Posterior vena cava (tissue), 2 donors: Measurements from ENCODE around the gene KCTD8. TPM values are rescaled to one million over a fixed set of nuclear protein-coding genes. Genes with fewer than 3 reads are reported as not detected.
A peak's percentile ranks its signal among the peaks of the same experiment; 100 is the strongest.
"Not testable (repeated sequence)": the region's sequence is repeated elsewhere in the genome, so short reads cannot be mapped to it uniquely, and the experiment has no call there.

Source experiments
- DNase-seq: peaks from one replicate; pipeline ENCODE4 v3.0.0-alpha.2; 2020; ENCODE audit warnings: low spot score
- intact Hi-C, 2 donors: fragments of 100-400 bp; cut with DNase I; formaldehyde crosslinking; loops; one replicate each; pipeline versions ENCODE4 v1.14.1 to v1.14.2; 2022 to 2023
- total RNA-seq, 2 donors: library from RNA; stranded (reverse); fragmentation: NEBNext Ultra II Directional; extraction: Animal tissue kit (Norgen Biotek cat#: 25700); gene quantifications; one replicate each; pipeline ENCODE4 v1.2.1, GENCODE V29; 2021
- donor health status: DM: yes; HTN: yes; CAD: no.
- donor health status: DM: yes; HTN: yes; CAD: no.

KCTD8 gene
- total RNA-seq, 2 donors from 2014 or later = 0.60 to 1.4 TPM

DNA sequence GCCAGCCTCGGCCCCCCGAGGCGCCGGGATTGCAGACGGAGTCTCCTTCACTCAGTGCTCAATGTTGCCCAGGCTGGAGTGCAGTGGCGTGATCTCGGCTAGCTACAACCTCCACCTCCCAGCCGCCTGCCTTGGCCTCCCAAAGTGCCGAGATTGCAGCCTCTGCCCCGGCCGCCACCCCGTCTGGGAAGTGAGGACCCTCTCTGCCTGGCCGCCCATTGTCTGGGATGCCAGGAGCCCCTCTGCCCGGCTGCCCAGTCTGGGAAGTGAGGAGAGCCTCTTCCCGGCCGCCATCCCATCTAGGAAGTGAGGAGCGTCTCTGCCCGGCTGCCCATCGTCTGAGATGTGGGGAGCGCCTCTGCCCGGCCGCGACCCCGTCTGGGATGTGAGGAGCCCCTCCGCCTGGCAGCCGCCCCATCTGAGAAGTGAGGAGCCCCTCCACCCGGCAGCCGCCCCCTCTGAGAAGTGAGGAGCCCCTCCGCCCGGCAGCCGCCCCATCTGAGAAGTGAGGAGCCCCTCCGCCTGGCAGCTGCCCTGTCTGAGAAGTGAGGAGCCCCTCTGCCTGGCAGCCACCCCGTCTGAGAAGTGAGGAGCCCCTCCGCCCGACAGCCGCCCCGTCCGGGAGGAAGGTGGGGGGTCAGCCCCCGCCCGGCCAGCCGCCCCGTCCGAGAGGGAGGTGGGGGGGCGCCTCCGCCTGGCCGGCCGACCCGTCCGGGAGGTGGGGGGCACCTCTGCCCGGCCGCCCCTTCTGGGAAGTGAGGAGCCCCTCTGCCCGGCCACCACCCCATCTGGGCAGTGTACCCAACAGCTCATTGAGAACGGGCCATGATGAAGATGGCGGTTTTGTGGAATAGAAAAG is 266.9 kb downstream of the KCTD8 start:
- DNase-seq = peak; percentile 72
- intact Hi-C loops = not testable (repeated sequence)

DNA sequence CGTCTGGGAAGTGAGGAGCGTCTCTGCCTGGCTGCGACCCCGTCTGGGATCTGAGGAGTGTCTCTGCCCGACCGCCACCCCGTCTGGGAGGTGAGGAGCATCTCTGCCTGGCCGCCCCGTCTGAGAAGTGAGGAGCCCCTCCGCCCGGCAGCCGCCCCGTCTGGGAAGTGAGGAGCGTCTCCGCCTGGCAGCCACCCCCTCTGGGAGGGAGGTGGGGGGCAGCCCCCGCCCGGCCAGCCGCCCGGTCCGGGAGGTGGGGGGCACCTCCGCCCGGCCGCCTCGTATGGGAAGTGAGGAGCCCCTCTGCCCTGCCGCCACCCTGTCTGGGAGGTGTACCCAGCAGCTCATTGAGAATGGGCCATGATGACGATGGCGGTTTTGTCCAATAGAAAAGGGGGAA is 280.8 kb downstream of the KCTD8 start:
- intact Hi-C loops = not testable (repeated sequence)

DNA sequence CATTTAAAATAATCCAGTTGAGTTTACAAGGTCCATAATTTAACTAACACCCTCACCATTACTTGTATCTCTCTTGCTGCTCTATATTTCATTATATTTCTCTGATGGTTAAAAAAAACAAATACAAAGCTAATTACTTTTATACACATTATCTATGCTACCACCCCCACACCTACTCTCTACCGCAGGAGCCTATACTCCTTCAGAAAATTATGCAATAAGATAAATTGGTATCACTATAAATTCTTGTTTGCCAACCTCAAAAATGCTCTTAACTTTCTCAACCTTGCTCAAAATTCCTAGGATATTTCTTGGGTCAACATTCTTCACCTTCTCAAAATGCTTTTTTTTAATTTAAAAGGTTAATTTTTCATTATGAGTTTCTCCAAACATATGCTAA is 282.7 kb downstream of the KCTD8 start:
- DNase-seq = no peak
- intact Hi-C loops = no loop called here

More for the DNA sequence above, 280.8 kb downstream of the KCTD8 start:
- peak; percentile 64 for DNase-seq

DNA sequence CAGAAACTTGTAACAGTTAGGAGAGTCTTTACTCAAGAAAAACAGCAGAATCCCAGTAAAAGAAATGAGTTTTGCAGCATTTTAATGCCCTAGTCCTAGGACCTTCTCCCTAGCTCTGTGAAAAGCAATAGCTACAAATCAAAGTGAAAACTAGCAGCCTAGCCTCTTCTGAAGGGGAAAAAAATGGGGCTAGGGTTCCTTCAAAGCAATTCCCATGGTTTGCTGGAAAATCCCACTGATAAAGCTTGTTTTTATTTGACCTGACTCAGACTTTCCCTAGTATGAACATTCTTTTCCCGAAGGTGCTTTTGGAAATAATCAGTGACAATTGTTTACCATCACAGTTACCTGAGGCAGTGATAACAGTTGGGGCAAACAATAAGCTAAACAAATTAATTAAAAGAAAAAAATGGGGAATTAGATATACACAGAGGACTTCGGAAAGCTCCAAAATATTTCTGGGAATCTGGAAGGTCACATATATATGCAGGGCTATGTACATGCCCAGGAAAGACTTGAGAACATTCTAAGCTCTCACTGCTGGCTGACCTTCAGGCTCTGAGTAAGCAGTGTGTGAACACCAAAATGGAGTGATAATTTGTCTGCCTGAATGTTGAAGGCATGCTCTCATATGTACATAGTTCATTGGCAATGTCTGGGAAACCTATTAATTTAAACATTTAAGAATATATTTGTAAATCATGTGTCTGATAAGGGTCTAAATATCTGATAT is 285.9 kb downstream of the KCTD8 start:
- no peak for DNase-seq
- intact Hi-C loops = no loop called here

DNA sequence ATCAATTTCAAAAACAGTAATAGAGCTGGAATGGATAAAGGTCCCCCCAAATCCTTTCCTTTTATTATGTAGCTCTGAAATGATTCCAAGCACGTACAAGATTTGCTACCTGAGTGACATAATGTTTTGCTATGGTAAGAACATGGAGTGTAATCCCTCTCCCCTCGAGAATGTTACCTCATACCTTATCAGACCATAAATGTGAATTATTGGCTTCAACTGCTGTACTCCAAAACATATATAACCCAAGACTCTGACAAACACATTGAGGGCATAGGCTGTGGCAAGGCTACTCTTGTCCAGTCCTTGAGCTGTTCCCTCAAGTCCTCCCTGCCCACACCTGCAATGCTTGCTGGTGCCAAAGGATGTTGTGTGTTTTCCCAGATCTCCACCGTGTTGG is 286.9 kb downstream of the KCTD8 start:
- DNase-seq = no peak

DNA sequence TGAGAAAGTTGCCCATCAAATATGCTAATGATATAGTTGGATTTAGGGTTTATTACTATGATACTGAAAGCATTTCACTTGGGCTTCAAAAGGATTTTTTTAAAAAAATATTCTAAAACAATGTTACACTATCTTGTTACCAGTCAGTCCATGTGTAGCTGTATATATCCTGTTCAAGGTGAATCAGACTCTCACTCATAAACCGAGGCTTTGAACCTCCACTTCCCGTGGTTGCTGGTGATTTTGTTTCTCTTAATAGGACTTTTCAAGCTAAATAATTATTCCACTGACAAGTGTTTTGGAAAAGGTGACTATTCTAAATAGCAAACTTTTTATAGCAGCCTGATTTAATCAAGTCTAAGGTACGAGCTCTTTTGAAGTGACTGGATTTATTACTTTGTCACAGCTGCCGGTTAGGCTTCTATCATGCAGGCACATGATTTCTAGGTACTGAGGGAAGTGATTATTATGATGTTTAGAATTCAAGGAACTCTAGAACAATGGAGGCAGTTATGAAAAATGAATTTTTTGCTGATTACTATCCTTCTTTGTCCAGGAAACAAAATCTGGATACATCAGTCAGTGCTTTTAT is 287.7 kb downstream of the KCTD8 start:
- DNase-seq = no peak
- intact Hi-C loops = no loop called here

More for the DNA sequence above, 286.9 kb downstream of the KCTD8 start:
- intact Hi-C loops = no loop called here

DNA sequence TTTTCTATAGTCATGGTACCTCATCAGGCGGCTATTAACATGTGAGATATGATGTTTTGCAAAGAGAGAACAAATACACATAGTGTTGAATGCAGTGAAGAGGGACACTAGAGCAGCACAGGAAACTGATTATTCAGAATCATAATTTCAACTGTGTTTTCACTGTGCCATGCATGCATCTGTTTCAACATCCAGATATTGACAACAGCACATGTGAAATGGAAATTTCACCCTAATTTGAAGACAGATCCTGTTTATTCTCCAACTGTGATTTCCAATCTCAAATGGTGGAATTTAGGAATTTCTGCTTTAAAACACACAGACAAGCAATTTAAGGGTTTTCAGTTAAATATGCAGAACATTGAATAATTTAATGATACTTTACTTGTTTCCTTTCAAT is 288.6 kb downstream of the KCTD8 start:
- DNase-seq = no peak
- intact Hi-C loops = no loop called here

DNA sequence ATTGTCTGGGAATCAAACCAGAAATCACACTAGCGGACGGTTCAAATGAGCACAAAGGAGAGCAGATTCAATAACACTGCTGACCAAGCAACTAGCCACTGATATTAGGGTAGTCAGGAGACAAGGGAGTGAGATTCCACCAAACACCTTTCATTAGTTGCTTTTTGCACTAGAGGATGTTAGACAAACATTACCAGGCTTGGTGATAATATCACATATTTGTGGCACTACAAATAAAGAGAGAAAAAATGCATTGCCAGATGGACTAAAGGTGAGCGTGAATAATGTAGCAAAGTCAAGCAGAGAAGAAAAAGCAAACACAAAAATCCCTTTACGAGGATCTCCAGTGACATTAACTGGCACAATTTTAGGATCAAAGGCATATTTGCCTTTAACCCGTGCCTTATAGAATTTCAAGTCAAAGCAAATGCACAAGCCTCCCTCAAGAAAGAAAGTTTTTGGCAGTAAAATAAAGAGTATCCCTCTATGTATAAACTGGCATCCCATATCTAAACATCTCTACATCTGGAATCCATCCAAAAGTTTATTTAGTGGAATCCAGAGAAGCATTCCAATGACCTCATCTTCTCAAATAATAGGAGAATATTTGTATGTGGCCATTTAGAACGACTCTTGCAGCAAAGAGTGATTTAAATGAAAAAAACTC is 290.9 kb downstream of the KCTD8 start:
- intact Hi-C loops = no loop called here
- no peak for DNase-seq

DNA sequence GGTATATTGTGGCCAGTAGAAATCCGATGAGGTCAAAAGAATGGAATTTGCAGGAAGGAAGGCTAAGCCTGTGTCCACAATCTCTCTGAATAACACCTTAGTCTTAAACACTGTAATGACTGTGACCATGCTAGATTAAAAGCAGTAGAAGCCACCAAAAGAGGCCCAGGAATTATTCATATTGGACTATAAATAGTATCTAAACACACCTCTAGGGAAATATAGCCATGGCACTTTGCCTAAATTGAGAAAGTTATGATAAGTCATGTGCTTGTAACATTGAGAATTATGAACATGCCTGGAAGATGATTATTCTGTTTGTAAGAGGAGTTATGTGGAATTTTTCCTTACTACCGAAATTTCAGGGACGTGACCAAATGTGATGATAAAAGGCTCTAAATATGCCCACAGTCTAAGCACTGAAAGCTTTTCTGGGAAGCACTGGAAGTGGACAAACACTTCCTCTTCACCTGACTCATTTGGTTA is 298.5 kb downstream of the KCTD8 start:
- DNase-seq = no peak
- intact Hi-C loops = no loop called here

DNA sequence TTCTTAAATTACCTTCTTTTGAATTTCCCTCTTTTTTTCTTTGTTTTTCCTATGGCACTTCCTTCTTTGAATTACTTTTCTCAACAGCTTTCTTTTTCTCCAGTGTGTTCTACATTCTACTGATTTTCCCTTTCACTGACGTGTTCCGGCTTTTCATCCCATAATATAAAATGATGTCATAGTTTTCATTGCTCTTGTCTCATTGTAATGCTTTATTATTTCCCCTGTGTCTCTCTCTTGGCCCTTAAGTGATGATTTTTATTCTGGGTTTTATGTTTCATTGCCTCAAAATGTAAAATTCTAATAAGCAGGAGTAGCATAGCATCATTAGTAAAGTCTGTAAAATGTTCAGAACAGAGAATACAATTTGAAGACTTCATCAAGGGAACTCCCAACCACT is 299.3 kb downstream of the KCTD8 start:
- no peak for DNase-seq
- intact Hi-C loops = no loop called here

DNA sequence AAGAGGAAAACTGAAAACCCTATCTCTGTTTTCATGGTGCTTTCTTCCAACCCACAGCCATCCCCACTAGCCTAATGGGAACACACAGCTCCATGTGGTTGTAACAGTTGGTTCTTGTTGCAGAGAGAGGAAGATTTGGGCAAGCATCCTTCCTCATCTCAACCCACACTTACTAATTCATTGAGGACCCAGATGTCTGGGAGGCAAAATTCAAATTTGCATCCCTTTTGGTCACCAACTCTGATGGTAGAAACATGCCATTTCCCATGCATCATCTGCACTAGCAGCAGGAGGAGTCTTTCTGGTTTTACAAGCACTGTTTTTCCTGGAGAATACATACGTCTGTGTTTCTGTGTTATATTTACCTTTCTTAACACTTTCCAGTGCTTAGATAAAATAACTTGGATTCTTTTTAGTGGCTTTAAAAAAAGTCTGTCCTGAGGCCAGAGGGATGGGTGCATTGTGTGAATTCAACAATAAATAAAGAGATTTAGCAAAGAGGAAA is 301.0 kb downstream of the KCTD8 start:
- DNase-seq = no peak
- intact Hi-C loops = no loop called here

DNA sequence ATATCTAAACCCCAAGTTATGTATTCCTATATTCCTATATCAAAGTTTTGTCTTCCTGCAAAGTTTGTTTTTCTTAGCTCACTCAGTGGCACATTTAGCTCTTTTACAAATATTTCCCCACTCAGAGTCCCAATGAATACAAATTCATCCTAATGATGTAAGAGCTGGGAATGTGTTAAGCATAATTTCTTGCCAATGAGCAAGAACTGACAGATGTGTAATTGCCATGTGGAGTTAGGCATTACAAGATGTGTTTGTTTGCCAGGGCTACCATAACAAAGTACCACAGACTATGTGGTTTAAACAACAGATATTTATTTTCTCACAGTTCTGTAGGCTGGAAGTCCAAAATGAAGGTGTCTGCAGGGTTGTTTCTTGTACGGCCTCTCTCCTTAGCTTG is 302.1 kb downstream of the KCTD8 start:
- DNase-seq = no peak
- intact Hi-C loops = no loop called here

DNA sequence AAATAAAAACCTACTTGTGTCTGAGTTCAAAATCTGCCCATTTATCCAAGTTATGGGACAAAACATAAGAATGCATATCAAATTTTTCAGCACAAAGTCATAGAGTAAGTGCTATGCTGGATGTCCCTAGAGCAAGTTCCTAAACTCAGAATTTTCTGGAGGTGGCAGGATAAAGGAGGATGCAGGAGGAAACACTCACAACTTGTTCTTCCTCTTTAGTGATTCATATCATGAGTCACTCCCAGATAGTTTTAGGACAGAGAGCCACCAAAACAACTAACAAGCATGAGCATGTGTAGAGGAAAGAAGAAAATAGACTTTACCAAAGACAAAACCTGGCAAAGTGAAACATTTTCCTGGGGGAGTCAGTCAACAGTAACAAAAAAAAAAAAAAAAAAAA is 302.7 kb downstream of the KCTD8 start:
- intact Hi-C loops = no loop called here

DNA sequence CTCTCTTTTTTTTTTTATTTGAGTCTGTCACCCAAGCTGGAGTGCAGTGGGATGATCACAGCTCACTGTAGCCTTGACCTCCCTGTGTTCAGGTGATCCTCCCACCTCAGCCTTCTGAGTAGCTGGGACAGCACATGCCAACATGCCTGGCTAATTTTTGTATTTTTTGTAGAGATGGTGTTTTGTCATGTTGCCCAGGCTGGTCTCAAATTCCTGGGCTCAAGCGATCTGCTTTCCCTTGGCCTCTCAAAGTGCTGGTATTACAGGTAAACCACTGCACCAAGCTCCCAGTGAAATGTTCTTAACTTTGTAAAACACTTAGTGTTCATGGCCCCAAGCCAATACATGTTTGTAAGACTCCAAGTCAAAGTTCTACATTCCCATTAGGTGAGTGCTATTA is 316.1 kb downstream of the KCTD8 start:
- intact Hi-C loops = no loop called here
- no peak for DNase-seq

More for the DNA sequence above, 302.7 kb downstream of the KCTD8 start:
- no peak for DNase-seq

Other genes with a start within 250 kb of the KCTD8 start
- not detected for gene YIPF7, start 202.8 kb upstream of the KCTD8 start, total RNA-seq
- 10 to 100 TPM; 12.9 to 19.5 TPM for gene GUF1, start 229.6 kb upstream of the KCTD8 start, total RNA-seq